Cortex of kidney (tissue), 1 donor: ENCODE measurements around the gene POC5.

ENCODE experiments used
- DNase-seq: peaks from one replicate; lab custom pipeline; 2025; lab: John Stamatoyannopoulos, UW

The POC5 gene

GRCh38 chr5:75659791-75660450, 57.3 kb downstream of the POC5 start:
- no peak for DNase-seq

GRCh38 chr5:75656311-75657003, 60.8 kb downstream of the POC5 start:
- DNase-seq = no peak

GRCh38 chr5:75654693-75655295, 62.4 kb downstream of the POC5 start:
- DNase-seq = no peak

GRCh38 chr5:75653521-75653920, 63.7 kb downstream of the POC5 start:
- no peak for DNase-seq

- DNase-seq = no peak
Observed at GRCh38 chr5:75651575-75652238, 65.5 kb downstream of the POC5 start.

- no peak for DNase-seq
Observed at GRCh38 chr5:75648712-75649111, 68.5 kb downstream of the POC5 start.

GRCh38 chr5:75640826-75641225, 76.4 kb downstream of the POC5 start:
- no peak for DNase-seq

- no peak for DNase-seq
Observed at GRCh38 chr5:75640395-75640794, 76.8 kb downstream of the POC5 start.

GRCh38 chr5:75639535-75640311, 77.5 kb downstream of the POC5 start:
- no peak for DNase-seq

- DNase-seq = no peak
Observed at GRCh38 chr5:75637949-75638348, 79.3 kb downstream of the POC5 start.

- DNase-seq = no peak
Observed at GRCh38 chr5:75632321-75632720, 84.9 kb downstream of the POC5 start.

- DNase-seq = no peak
Observed at GRCh38 chr5:75630875-75631274, 86.4 kb downstream of the POC5 start.

- DNase-seq = no peak
Observed at GRCh38 chr5:75627801-75628200, 89.4 kb downstream of the POC5 start.

- no peak for DNase-seq
Observed at GRCh38 chr5:75626959-75627358, 90.3 kb downstream of the POC5 start.
